ENCODE results near the gene IFT74. TPM values are rescaled to one million over a fixed set of nuclear protein-coding genes. Genes with fewer than 3 reads are reported as not detected.

IFT74 gene
- 27.8 and 30.6 TPM in 2 replicates for total RNA-seq (2013; cell fraction: nucleolus; rRNA removed)
- total RNA-seq (2014; rRNA removed) (9.8 and 13.7 TPM in 2 replicates), total RNA-seq (2014; rRNA removed; fragmentation: Illumina TruSeq; extraction: Trizol) (15.4 and 17.3 TPM in 2 replicates), total RNA-seq (2021) (7.6 and 8.2 TPM in 2 replicates), polyA plus RNA-seq (2011; rRNA removed) (11.0 and 20.4 TPM in 2 replicates), polyA plus RNA-seq (2014; fragmentation: Illumina TruSeq; extraction: Trizol) (14.2 and 22.0 TPM in 2 replicates), polyA plus RNA-seq (2014; fragmentation: Nextera tagmentation; extraction: Ambion mirVana) (1 to 10 TPM; 7.9 to 9.4 TPM), polyA plus RNA-seq (2014; rRNA removed) (6.8 and 7.7 TPM in 2 replicates), polyA plus RNA-seq (2016; fragmentation: Nextera tagmentation; extraction: Ambion mirVana) (10 to 100 TPM; 14.2 to 14.6 TPM), polyA minus RNA-seq (2011; rRNA and poly(A)+ RNA removed) (5.0 and 11.3 TPM in 2 replicates), Bru-seq, nascent RNA (percentile 62 among the genes with signal in this experiment), BruChase-seq, experiment 1, labeled RNA remaining after a 6-hour chase (percentile 58 among the genes with signal in this experiment), BruChase-seq, experiment 2, labeled RNA remaining after a 2-hour chase (percentile 58 among the genes with signal in this experiment)
- polyA plus RNA-seq (2011; ENCODE audit: low read depth) = 3.1 TPM
- 3.2 and 3.3 TPM in 2 replicates for polyA plus RNA-seq (2011; cell fraction: cytosol; rRNA removed)
- polyA plus RNA-seq (2011; cell fraction: nucleus; rRNA removed) = 6.2 and 7.9 TPM in 2 replicates
- 5.3 and 6.5 TPM in 2 replicates for polyA plus RNA-seq (2012)
- 2.4 and 5.7 TPM in 2 replicates for polyA minus RNA-seq (2011; cell fraction: cytosol; rRNA and poly(A)+ RNA removed)
- polyA minus RNA-seq (2011; cell fraction: nucleus; rRNA and poly(A)+ RNA removed) = 15.2 and 24.5 TPM in 2 replicates
- long read RNA-seq, experiment 1, transcript IFT74-201 (20 exons, 2,160 nt) = major isoform, 5 of 8 reads
- long read RNA-seq, experiment 1, partial matches to known transcripts = 1 of 8 reads
- long read RNA-seq, experiment 1, other reads (novel, unspliced or antisense) = 2 of 8 reads
- long read RNA-seq, experiment 2, transcript IFT74-201 (20 exons, 2,160 nt) = major isoform, 16 of 74 reads
- long read RNA-seq, experiment 2, partial matches to known transcripts = 39 of 74 reads
- long read RNA-seq, experiment 2, other reads (novel, unspliced or antisense) = 13 of 74 reads

DNA sequence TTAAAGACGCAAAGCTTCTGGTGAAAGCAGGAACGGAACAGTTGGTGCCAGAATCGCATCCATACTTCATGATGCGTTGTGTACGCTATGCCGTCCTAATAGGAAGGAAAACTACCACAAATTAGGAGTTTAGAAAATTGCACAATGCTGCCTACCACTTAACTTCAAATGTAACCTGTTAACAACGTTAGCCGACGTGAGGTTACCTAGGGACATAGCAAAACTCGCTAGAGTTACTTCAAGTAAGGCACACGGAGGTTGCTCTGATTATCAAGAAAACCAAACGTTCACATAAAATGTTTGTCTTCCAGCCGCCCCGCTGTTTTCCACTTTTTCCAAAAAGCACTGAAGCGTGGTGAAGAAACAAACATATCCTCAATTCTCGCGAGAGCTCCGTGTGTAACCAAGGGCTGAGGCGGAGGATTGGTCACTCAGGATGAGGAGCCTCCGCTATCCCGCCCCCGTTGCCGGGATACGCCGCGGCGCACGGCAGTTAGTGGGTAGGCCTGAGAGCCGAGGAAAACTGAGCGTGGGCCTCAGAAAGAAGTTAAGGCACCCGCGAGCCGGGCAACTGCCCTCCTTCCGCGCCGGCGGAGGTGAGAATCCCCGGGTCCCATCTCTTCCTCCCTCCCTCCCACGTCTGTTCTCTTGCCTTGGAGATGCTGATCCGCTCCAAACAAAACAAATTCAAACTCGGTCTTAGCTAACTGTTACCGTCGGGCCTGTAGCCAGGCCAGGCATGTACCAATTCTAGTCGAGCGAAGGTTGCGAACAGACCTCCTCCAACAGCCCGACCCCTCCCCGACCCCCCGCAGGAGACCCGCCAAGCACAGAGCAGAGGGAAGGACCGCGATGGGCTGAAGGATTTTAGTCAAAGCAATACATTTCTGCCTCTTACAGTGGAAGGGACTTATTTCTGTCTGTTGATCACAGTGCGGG is at the start of gene IFT74:
Gene IFT74 (plus strand): TSS at position 492 of the 939 bp plus-strand sequence. CDS start 5,556 bp downstream, outside the sequence.
- TSS peak; percentile 95 for BruUV-seq (replicated peaks)
- Histone ChIP-seq H3K36me3 (ENCODE audit: control insufficient read depth in 2 of 2, insufficient read depth in 2 of 2, low read length in 1 of 2) (no peaks in the 10 kb centered on the region), H3K27me3 (replicated peaks in 1 of 2; ENCODE audit: control insufficient read depth in 2 of 2, insufficient read depth in 2 of 2, low read length in 1 of 2) (no peaks in the 10 kb centered on the region), H3K9me3 (replicated peaks; ENCODE audit: control insufficient read depth, insufficient read depth, low read length) (no peaks in the 10 kb centered on the region), H3K4me2 (ENCODE audit: control insufficient read depth, insufficient read depth) (peak within 1 kb of the TSS; percentile 92), H3K27ac (ENCODE audit: control insufficient read depth, insufficient read depth) (peak within 1 kb of the TSS; percentile 83), H3K79me2 (ENCODE audit: control insufficient read depth, insufficient read depth, low read length) (peaks cover 2% of the 10 kb centered on the region), H3K9ac (ENCODE audit: control insufficient read depth, insufficient read depth, low read length) (peak within 1 kb of the TSS; percentile 91), H3K4me3 (peak within 1 kb of the TSS; percentile 77), H3K4me1 (ENCODE audit: control insufficient read depth, insufficient read depth, low read length) (no peaks in the 10 kb centered on the region), H4K20me1 (ENCODE audit: control insufficient read depth, insufficient read depth) (no peaks in the 10 kb centered on the region), H2AFZ (ENCODE audit: control insufficient read depth, low read depth, low read length) (peak within 1 kb of the TSS; percentile 99)
- ATAC-seq (peak; percentile 99), DNase-seq (ENCODE audit: low read depth, low spot score) (peak; percentile 76), FAIRE-seq (peak; percentile 96)
- in situ Hi-C loops (cut with MboI) (no loop called here), intact Hi-C loops (cut with micrococcal nuclease; ENCODE audit: unreplicated experiment) (no loop called here)
- SMC1A ChIA-PET (ENCODE audit: uncharacterized antibody, unreplicated experiment) = interaction anchor here (0.7 to 3.2 kb wide), 13 partner anchors 8 to 531 kb away, joined by 3 to 24 read pairs (median 3); no protein-coding TSS in a partner anchor
- 4% methylated on average over 53 of the region's 53 CpGs for WGBS (ENCODE audit: insufficient coverage, insufficient replicate concordance, low lambda C conversion rate, missing lambda C conversion rate)
- POLR2A ChIA-PET = interaction anchor here (0.6 to 2.9 kb wide), 11 partner anchors 8 to 803 kb away, joined by 3 to 25 read pairs (median 5); partner anchors contain the start of genes CAAP1 and PLAA
- CTCF ChIA-PET = interaction anchor here (0.7 to 1.5 kb wide), 8 partner anchors 9 to 214 kb away, joined by 3 to 10 read pairs (median 4); partner anchors contain the start of genes CAAP1 and PLAA
- RAD21 ChIA-PET (ENCODE audit: unreplicated experiment) = interaction anchor here (1.0 to 2.0 kb wide), 6 partner anchors 9 to 210 kb away, joined by 3 to 10 read pairs (median 4); partner anchors contain the start of gene PLAA
- TF ChIP-seq ZNF24 (IDR thresholded peaks at IDR 0.05) (no peak), PAX8 (IDR thresholded peaks at IDR 0.05) (peak; percentile 91; the same call in 1 of the 2 replicates), SKIL (IDR thresholded peaks at IDR 0.05; ENCODE audit: low read depth, poor library complexity, severe bottlenecking) (no peak), RCOR1 (conservative IDR thresholded peaks at IDR 0.05; ENCODE audit: low read depth, low read length) (0 out of 2 replicates have a peak, but pooled peaks have one; percentile 67), STAT1 (conservative IDR thresholded peaks at IDR 0.05) (no peak), IKZF1 (conservative IDR thresholded peaks at IDR 0.05) (peak; percentile 82), SP1 (IDR thresholded peaks at IDR 0.05; ENCODE audit: low read depth, low read length) (no peak), CBFB (IDR thresholded peaks at IDR 0.05; ENCODE audit: low read depth) (peak; percentile 59; the same call in 1 of the 2 replicates), JUNB (IDR thresholded peaks at IDR 0.05) (no peak), ZNF622 (IDR thresholded peaks at IDR 0.05) (no peak), MEF2A (IDR thresholded peaks at IDR 0.05; ENCODE audit: insufficient read depth, low read depth, low read length) (no peak), SUZ12 (IDR thresholded peaks at IDR 0.05; ENCODE audit: unreplicated experiment) (no peak), NFYB (IDR thresholded peaks at IDR 0.05; ENCODE audit: insufficient read depth, low read depth, low read length) (peak; percentile 80), POLR2AphosphoS2 (IDR thresholded peaks at IDR 0.05; ENCODE audit: low read depth, low read length) (no peak), ZBTB33 (IDR thresholded peaks at IDR 0.05) (no peak)

Measured in GM12878 (cell line).